ENCODE measurements around the gene PRND.
A peak's percentile ranks its signal among the peaks of the same experiment; 100 is the strongest.
"Not testable (repeated sequence)": the region's sequence is repeated elsewhere in the genome, so short reads cannot be mapped to it uniquely, and the experiment has no call there.

Gene PRND

GRCh38 chr20:4749326-4749725, 27.6 kb downstream of the PRND start:
- DNase-seq (ENCODE audit: low read depth), result no peak
- H3K4me3 ChIP-seq (ENCODE audit: low read depth, low read length), result no peak overlapping the region
- no peak for TF ChIP-seq CTCF (IDR thresholded peaks at IDR 0.05; ENCODE audit: insufficient read depth, low read depth, low read length, missing control alignments)

- DNase-seq (ENCODE audit: low read depth), result no peak
- TF ChIP-seq CTCF (IDR thresholded peaks at IDR 0.05; ENCODE audit: insufficient read depth, low read depth, low read length, missing control alignments), result no peak
- no peak overlapping the region for H3K4me3 ChIP-seq (ENCODE audit: low read depth, low read length)
Measured at GRCh38 chr20:4750381-4750780, 28.7 kb downstream of the PRND start.

GRCh38 chr20:4759100-4759884, 37.6 kb downstream of the PRND start:
- DNase-seq (ENCODE audit: low read depth), result peak; percentile 44
- H3K4me3 ChIP-seq (ENCODE audit: low read depth, low read length), result not testable (repeated sequence)
- TF ChIP-seq CTCF (IDR thresholded peaks at IDR 0.05; ENCODE audit: insufficient read depth, low read depth, low read length, missing control alignments), result peak; percentile 57

- TF ChIP-seq CTCF (IDR thresholded peaks at IDR 0.05; ENCODE audit: insufficient read depth, low read depth, low read length, missing control alignments), result no peak
- DNase-seq (ENCODE audit: low read depth), result no peak
- H3K4me3 ChIP-seq (ENCODE audit: low read depth, low read length), result no peak overlapping the region
Measured at GRCh38 chr20:4763261-4763660, 41.6 kb downstream of the PRND start.

GRCh38 chr20:4763723-4764510, 42.2 kb downstream of the PRND start:
- no peak for DNase-seq (ENCODE audit: low read depth)

GRCh38 chr20:4764805-4765204, 43.1 kb downstream of the PRND start:
- TF ChIP-seq CTCF (IDR thresholded peaks at IDR 0.05; ENCODE audit: insufficient read depth, low read depth, low read length, missing control alignments), result no peak
- no peak for DNase-seq (ENCODE audit: low read depth)
- no peak overlapping the region for H3K4me3 ChIP-seq (ENCODE audit: low read depth, low read length)

More at GRCh38 chr20:4763723-4764510, 42.2 kb downstream of the PRND start:
- TF ChIP-seq CTCF (IDR thresholded peaks at IDR 0.05; ENCODE audit: insufficient read depth, low read depth, low read length, missing control alignments), result no peak
- H3K4me3 ChIP-seq (ENCODE audit: low read depth, low read length), result no peak overlapping the region

All from GM12865 (cell line).